ENCODE measurements around the gene GBA2. TPM values are rescaled to one million over a fixed set of nuclear protein-coding genes. Genes with fewer than 3 reads are reported as not detected.

Gene GBA2
- total RNA-seq, 6 experiments from 2014 or later = 29.5 to 53.7 (median 35.2) TPM

DNA sequence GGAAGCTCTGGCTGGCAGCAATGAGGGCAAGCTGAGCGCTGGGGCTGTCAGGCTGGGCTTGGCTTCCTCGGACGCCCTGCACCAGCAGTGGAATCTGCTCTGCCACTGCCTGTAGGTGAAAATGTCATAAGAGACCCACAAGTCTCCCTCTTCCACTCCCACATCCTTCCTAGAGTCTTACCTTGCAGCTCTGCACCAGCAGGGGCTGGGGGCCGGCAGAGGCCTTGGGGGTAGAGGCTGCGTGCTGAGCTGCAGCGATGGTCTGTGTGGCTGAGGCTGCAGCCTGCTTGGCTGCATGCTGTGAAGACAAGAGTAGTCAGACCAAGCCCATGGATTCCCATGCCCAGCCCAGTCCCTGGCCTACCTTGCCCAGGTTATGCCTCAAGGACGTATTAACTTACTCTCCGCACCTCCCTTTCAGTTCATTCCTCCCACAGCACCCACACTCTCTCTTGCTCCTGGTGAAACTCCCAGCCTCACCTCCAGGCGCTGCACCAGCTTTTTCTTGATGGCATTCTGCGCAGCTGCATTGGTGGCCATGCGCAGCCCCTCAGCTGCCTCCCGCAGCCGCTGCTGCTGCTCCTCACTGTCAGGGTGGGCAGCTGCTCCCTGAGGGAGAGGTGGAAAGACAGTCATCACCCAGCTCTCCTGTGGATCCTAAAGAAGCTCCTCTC, 34.3 kb downstream of the GBA2 start:
- Histone ChIP-seq H3K9me3 (no peaks in the 10 kb centered on the region), H3K4me3 (no peak overlapping the region), H3K4me1 (no peaks in the 10 kb centered on the region), H3K36me3 (peaks cover 57 to 100% (median 77%) of the 10 kb centered on the region in 4 donors), H3K27me3 (no peaks in the 10 kb centered on the region), H3K27ac (no peak overlapping the region)
- ATAC-seq = peak in 1 of 4 donors; percentile 3
- no peak for DNase-seq
- intact Hi-C loops (cut with DNase I) = no loop called here
- TF ChIP-seq, protein P1, sequence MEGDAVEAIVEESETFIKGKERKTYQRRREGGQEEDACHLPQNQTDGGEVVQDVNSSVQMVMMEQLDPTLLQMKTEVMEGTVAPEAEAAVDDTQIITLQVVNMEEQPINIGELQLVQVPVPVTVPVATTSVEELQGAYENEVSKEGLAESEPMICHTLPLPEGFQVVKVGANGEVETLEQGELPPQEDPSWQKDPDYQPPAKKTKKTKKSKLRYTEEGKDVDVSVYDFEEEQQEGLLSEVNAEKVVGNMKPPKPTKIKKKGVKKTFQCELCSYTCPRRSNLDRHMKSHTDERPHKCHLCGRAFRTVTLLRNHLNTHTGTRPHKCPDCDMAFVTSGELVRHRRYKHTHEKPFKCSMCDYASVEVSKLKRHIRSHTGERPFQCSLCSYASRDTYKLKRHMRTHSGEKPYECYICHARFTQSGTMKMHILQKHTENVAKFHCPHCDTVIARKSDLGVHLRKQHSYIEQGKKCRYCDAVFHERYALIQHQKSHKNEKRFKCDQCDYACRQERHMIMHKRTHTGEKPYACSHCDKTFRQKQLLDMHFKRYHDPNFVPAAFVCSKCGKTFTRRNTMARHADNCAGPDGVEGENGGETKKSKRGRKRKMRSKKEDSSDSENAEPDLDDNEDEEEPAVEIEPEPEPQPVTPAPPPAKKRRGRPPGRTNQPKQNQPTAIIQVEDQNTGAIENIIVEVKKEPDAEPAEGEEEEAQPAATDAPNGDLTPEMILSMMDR (IDR thresholded peaks at IDR 0.05) = no peak
- TF ChIP-seq POLR2A (IDR thresholded peaks at IDR 0.05) = no peak
- 100% methylated on average over 6 of the region's 13 CpGs for WGBS (ENCODE audit: insufficient coverage, low coverage, low lambda C conversion rate, missing lambda C conversion rate)

DNA sequence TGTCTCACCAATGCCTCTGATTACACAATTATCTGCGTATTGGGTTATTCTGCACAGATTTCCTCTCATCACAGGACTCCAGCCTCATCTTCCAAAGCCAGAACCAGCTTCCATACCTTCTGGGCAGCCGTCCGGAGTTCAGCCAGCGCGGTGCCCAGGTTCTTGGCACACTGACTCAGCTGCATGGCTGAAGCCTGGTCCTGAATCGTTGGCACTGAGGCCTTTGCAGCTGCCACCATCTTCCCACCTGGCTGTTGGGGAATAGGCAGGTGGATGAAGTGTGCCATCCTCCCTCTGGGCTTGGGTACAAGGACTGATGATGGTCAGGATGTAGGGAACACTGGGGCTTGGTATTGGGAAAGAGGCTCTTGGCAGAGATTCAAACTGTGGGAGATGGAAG, 34.9 kb downstream of the GBA2 start:
- H3K27ac ChIP-seq = no peak overlapping the region
- H3K36me3 ChIP-seq = peaks cover 51 to 98% (median 73%) of the 10 kb centered on the region in 4 donors
- WGBS (ENCODE audit: insufficient coverage, low coverage, low lambda C conversion rate, missing lambda C conversion rate) = no CpG with 5 or more reads among the region's 6 CpGs
- H3K27me3 ChIP-seq = no peaks in the 10 kb centered on the region
- no peak overlapping the region for H3K4me3 ChIP-seq
- H3K4me1 ChIP-seq = no peaks in the 10 kb centered on the region
- no peaks in the 10 kb centered on the region for H3K9me3 ChIP-seq
- DNase-seq = no peak
- peak in 3 of 4 donors; percentile 24 to 57 (median 41) for ATAC-seq
- intact Hi-C loops (cut with DNase I) = no loop called here
- TF ChIP-seq POLR2A (IDR thresholded peaks at IDR 0.05) = no peak
- TF ChIP-seq, protein P1 (IDR thresholded peaks at IDR 0.05) = no peak

DNA sequence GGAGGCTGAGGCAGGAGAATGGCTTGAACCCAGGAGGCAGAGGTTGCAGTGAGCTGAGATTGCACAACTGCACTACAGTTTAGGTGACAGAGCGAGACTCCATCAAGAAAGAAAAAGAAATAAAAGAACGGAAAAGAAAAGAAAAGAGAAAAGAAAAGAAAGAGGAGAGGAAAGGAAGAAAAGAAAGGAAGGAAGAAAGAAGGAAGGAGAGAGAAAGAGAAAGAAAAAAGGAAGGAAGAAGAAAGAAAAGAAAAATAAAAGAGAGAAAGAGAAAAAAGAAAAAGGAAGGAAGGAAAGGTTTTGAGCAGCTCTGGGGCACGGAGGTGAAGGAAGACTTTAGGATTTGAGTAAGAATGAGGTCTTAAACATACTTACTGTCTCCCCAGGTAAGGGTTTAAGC, 35.5 kb downstream of the GBA2 start:
- Histone ChIP-seq H3K27me3 (no peaks in the 10 kb centered on the region), H3K36me3 (peaks cover 47 to 98% (median 72%) of the 10 kb centered on the region in 4 donors), H3K27ac (no peak overlapping the region), H3K4me1 (no peaks in the 10 kb centered on the region), H3K4me3 (no peak overlapping the region), H3K9me3 (no peaks in the 10 kb centered on the region)
- ATAC-seq = no peak
- TF ChIP-seq, protein P1 (IDR thresholded peaks at IDR 0.05) = no peak
- TF ChIP-seq POLR2A (IDR thresholded peaks at IDR 0.05) = no peak
- no peak for DNase-seq
- intact Hi-C loops (cut with DNase I) = no loop called here
- 93% methylated on average over 2 of the region's 3 CpGs for WGBS (ENCODE audit: insufficient coverage, low coverage, low lambda C conversion rate, missing lambda C conversion rate)

DNA sequence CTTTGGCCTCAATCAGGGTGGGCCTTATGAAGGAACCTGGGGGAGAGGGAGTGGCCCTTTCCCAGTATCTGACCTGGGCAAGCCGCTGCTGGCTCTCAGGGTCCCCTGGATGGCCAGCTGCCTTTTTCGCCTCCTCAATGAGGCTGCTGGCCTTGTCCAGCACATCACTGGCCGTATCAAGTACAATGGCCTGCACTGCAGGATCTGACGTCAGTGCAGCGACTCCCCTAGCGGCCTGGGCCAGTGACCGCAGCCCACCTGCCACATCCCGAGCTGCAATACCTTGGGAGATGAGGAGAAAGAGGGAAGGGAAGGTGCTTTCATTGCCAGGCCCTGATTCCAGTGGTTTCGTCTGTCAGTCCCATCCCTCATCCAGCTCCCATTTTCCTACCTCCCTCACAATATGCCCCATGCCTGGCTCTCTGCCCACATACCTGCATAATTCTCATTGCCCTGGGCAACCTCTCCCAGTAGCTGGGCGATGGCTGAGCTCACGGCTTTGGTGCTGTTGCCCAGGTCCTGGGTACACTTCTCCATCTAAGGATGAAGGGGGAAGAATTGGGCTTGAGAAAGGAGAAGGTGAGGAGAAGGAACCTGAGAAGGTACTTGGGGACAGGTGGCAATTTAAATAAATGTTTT, 36.1 kb downstream of the GBA2 start:
- H3K27ac ChIP-seq = no peak overlapping the region
- no peaks in the 10 kb centered on the region for H3K4me1 ChIP-seq
- no peaks in the 10 kb centered on the region for H3K9me3 ChIP-seq
- TF ChIP-seq POLR2A (IDR thresholded peaks at IDR 0.05) = no peak
- TF ChIP-seq, protein P1 (IDR thresholded peaks at IDR 0.05) = no peak
- no peaks in the 10 kb centered on the region for H3K27me3 ChIP-seq
- ATAC-seq = no peak
- DNase-seq = no peak
- WGBS (ENCODE audit: insufficient coverage, low coverage, low lambda C conversion rate, missing lambda C conversion rate) = 83% methylated on average over 5 of the region's 11 CpGs
- intact Hi-C loops (cut with DNase I) = no loop called here
- peaks cover 45 to 98% (median 75%) of the 10 kb centered on the region in 4 donors for H3K36me3 ChIP-seq
- no peak overlapping the region for H3K4me3 ChIP-seq

Data from right lobe of liver (tissue), 6 donors.